ENCODE data around the gene SELENBP1.

GRCh38 chr1:151362308-151363155 is 10.0 kb downstream of the SELENBP1 start:
- TF ChIP-seq CTCF (IDR thresholded peaks at IDR 0.05) (no peak), EP300 (IDR thresholded peaks at IDR 0.05) (no peak)

All from ovary (tissue), 3 donors.